A549 (cell line): ENCODE results near the gene WNT7A. TPM values are rescaled to one million over a fixed set of nuclear protein-coding genes. Genes with fewer than 3 reads are reported as not detected.

Experiments
- ATAC-seq, 2 experiments: fragments of 200-7000 bp in 1 of 2; fragments of >200 bp in 1 of 2; cut with Nextera tagmentation in 1 of 2; cut with Tn5 transposase in 1 of 2; 3 replicates each; pipeline versions ENCODE4 v1.8.0 to v1.9.1; 2018 to 2020; ENCODE audit warnings: mild to moderate bottlenecking in 1 of 2, moderate library complexity in 1 of 2
- CTCF ChIA-PET: fragments of 300-600 bp; sonication (Branson Sonifier 250); formaldehyde crosslinking; extraction: SDS; loops from one replicate; lab custom pipeline; 2021; ENCODE audit warnings: antibody characterized with exemption, inconsistent platforms; lab: Yijun Ruan, JAX
- POLR2A ChIA-PET: fragments of 350-600 bp; formaldehyde crosslinking; extraction: SDS; loops from one replicate; lab custom pipeline; 2021; ENCODE audit warnings: antibody characterized with exemption, inconsistent platforms; lab: Yijun Ruan, JAX
- DNase-seq, 2 experiments: peaks; one replicate each; pipeline versions ENCODE4 v3.0.0 to v3.0.0-alpha.2; 2011 to 2016; ENCODE audit warnings: low read depth in 1 of 2, low spot score in 1 of 2
- FAIRE-seq: peaks from 2 replicates; lab custom pipeline; 2011; peaks lifted over from hg19 to GRCh38; lab: Jason Lieb, UNC
- H3K27ac ChIP-seq, 2 experiments: fragments of >200 bp; sonication (Bioruptor Twin); formaldehyde crosslinking; 3 replicates each; pipeline ENCODE4 v1.5.1; 2016 to 2017
- H3K4me1 ChIP-seq: fragments of >200 bp; sonication (Bioruptor Twin); formaldehyde crosslinking; 3 replicates; pipeline ENCODE4 v1.6.1; 2016
- H3K4me2 ChIP-seq: fragments of >200 bp; sonication (Bioruptor Twin); formaldehyde crosslinking; 3 replicates; pipeline ENCODE4 v1.6.1; 2016
- H3K4me3 ChIP-seq: fragments of >200 bp; sonication (Bioruptor Twin); formaldehyde crosslinking; 3 replicates; pipeline ENCODE4 v1.5.1; 2016
- H3K9me3 ChIP-seq: fragments of >200 bp; sonication (Bioruptor Twin); formaldehyde crosslinking; 3 replicates; pipeline ENCODE4 v1.6.1; 2016
- BCL3 ChIP-seq: fragments of >200 bp; sonication (Bioruptor Twin); formaldehyde crosslinking; IDR thresholded peaks from 3 replicates; pipeline ENCODE4 v1.6.1; 2016
- CBX2 ChIP-seq: fragments of 200-600 bp; sonication (generic); IDR thresholded peaks from 2 replicates; pipeline ENCODE4 v1.6.1; 2016; ENCODE audit warnings: low read depth, mild to moderate bottlenecking, borderline replicate concordance
- CEBPB ChIP-seq, 2 experiments: fragments of >200 bp in 1 of 2; sonication (Bioruptor Twin) in 1 of 2; formaldehyde crosslinking in 1 of 2; IDR thresholded peaks; 2 replicates each; pipeline ENCODE4 v1.6.1; 2012 to 2016
- EHF ChIP-seq: fragments of 250-450 bp; sonication (Bioruptor Pico); IDR thresholded peaks from 2 replicates; pipeline ENCODE4 v1.5.0; 2020; ENCODE audit warnings: mild to moderate bottlenecking
- EHMT2 ChIP-seq: fragments of 200-600 bp; sonication (generic); IDR thresholded peaks from 2 replicates; pipeline ENCODE4 v1.6.1; 2016; ENCODE audit warnings: antibody characterized with exemption, low read depth, mild to moderate bottlenecking, moderate library complexity
- EP300 ChIP-seq, 2 experiments: fragments of >200 bp; sonication (Bioruptor Twin); formaldehyde crosslinking; IDR thresholded peaks; 2 replicates in 1 of 2; 3 replicates in 1 of 2; pipeline ENCODE4 v1.6.1; 2016 to 2017
- FOXS1 ChIP-seq: fragments of 250-450 bp; sonication (Bioruptor Pico); IDR thresholded peaks from 2 replicates; pipeline ENCODE4 v1.5.0; 2020; ENCODE audit warnings: mild to moderate bottlenecking, moderate library complexity
- GATA3 ChIP-seq: IDR thresholded peaks from 2 replicates; pipeline ENCODE4 v1.6.1; 2012; ENCODE audit warnings: borderline replicate concordance
- HMGXB4 ChIP-seq: fragments of 250-450 bp; sonication (Bioruptor Pico); IDR thresholded peaks from 2 replicates; pipeline ENCODE4 v1.5.0; 2021; ENCODE audit warnings: mild to moderate bottlenecking, moderate library complexity, borderline replicate concordance
- HOXB13 ChIP-seq: fragments of 250-450 bp; sonication (Bioruptor Pico); IDR thresholded peaks from 2 replicates; pipeline ENCODE4 v1.5.0; 2020; ENCODE audit warnings: low read depth, mild to moderate bottlenecking, moderate library complexity
- HOXB5 ChIP-seq: fragments of 250-450 bp; sonication (Bioruptor Pico); IDR thresholded peaks from 2 replicates; pipeline ENCODE4 v1.5.0; 2020; ENCODE audit warnings: mild to moderate bottlenecking, moderate library complexity
- JUNB ChIP-seq: fragments of >200 bp; sonication (Bioruptor Twin); formaldehyde crosslinking; IDR thresholded peaks from 2 replicates; pipeline ENCODE4 v1.6.1; 2016
- KDM1A ChIP-seq: fragments of 200-600 bp; sonication (generic); IDR thresholded peaks from 2 replicates; pipeline ENCODE4 v1.6.1; 2016; ENCODE audit warnings: low read depth, mild to moderate bottlenecking
- KDM5A ChIP-seq: fragments of 200-600 bp; sonication (generic); IDR thresholded peaks from 2 replicates; pipeline ENCODE4 v1.6.1; 2016; ENCODE audit warnings: antibody characterized with exemption, mild to moderate bottlenecking
- MAX ChIP-seq: IDR thresholded peaks from 2 replicates; pipeline ENCODE4 v1.6.1; 2012
- POLR2A ChIP-seq: IDR thresholded peaks from 2 replicates; pipeline ENCODE4 v1.6.1; 2012; ENCODE audit warnings: mild to moderate bottlenecking, low read length
- RARB ChIP-seq: fragments of 250-450 bp; sonication (Bioruptor Pico); IDR thresholded peaks from 2 replicates; pipeline ENCODE4 v1.8.0; 2021; ENCODE audit warnings: mild to moderate bottlenecking, moderate library complexity
- WGBS: methylation state at CpG from one replicate; pipeline ENCODE4 v1.1.6; 2017; ENCODE audit errors: missing lambda C conversion rate; 5-methylcytosine and 5-hydroxymethylcytosine counted together
- polyA plus RNA-seq, 4 experiments: library from polyadenylated mRNA; depleted of rRNA in 3 of 4; stranded (reverse); fragments of >200 nt; fragmentation: RNase III in 1 of 4; extraction: RNeasy Plus Mini Kit Qiagen cat#74134 plus additional on column Dnase treatment in 1 of 4; gene quantifications; 2 replicates in 3 of 4; 3 replicates in 1 of 4; pipeline ENCODE4 v1.2.3, GENCODE V29; 2011 to 2017
- TF ChIP-seq, protein P1 (sequence below): fragments of >200 bp; sonication (Bioruptor Twin); formaldehyde crosslinking; IDR thresholded peaks from 3 replicates; pipeline ENCODE4 v1.5.1; 2016
- TF ChIP-seq, protein P2 (sequence below): fragments of 250-450 bp; sonication (Bioruptor Pico); IDR thresholded peaks from 2 replicates; pipeline ENCODE4 v1.5.0; 2020; ENCODE audit warnings: low read depth, mild to moderate bottlenecking, moderate library complexity
- TF ChIP-seq, protein P3 (sequence below): IDR thresholded peaks from 2 replicates; pipeline ENCODE4 v1.6.1; 2012; ENCODE audit warnings: low read depth, borderline replicate concordance

The WNT7A gene
- polyA plus RNA-seq, 2 of the 4 experiments (the other 2 are of a cell fraction): 0.03 TPM

GRCh38 chr3:13868844-13869724, 10.8 kb downstream of the WNT7A start:
- ChIA-PET CTCF (no interaction called here), POLR2A (no interaction called here)
- 0 out of 3 replicates have a peak, but pooled peaks cover 8% of the 10 kb centered on the region for H3K9me3 ChIP-seq
- no peaks in the 10 kb centered on the region for H3K4me1 ChIP-seq
- H3K27ac ChIP-seq: no peak overlapping the region
- no peak for FAIRE-seq
- no peak for TF ChIP-seq HOXB5 (CRISPR knock-in tag)
- no peak for TF ChIP-seq RARB (CRISPR knock-in tag)
- TF ChIP-seq, protein P1, sequence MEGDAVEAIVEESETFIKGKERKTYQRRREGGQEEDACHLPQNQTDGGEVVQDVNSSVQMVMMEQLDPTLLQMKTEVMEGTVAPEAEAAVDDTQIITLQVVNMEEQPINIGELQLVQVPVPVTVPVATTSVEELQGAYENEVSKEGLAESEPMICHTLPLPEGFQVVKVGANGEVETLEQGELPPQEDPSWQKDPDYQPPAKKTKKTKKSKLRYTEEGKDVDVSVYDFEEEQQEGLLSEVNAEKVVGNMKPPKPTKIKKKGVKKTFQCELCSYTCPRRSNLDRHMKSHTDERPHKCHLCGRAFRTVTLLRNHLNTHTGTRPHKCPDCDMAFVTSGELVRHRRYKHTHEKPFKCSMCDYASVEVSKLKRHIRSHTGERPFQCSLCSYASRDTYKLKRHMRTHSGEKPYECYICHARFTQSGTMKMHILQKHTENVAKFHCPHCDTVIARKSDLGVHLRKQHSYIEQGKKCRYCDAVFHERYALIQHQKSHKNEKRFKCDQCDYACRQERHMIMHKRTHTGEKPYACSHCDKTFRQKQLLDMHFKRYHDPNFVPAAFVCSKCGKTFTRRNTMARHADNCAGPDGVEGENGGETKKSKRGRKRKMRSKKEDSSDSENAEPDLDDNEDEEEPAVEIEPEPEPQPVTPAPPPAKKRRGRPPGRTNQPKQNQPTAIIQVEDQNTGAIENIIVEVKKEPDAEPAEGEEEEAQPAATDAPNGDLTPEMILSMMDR: no peak
- no peak overlapping the region for H3K4me3 ChIP-seq
- ATAC-seq: no peak
- no peak overlapping the region for H3K4me2 ChIP-seq
- WGBS: 3% methylated on average over 2 of the region's 2 CpGs
- no peak for DNase-seq

GRCh38 chr3:13867732-13868131, 12.1 kb downstream of the WNT7A start:
- Histone ChIP-seq H3K27ac (no peak overlapping the region), H3K4me3 (no peak overlapping the region), H3K4me2 (no peak overlapping the region), H3K9me3 (0 out of 3 replicates have a peak, but pooled peaks cover 8% of the 10 kb centered on the region), H3K4me1 (no peaks in the 10 kb centered on the region)
- ATAC-seq (no peak), DNase-seq (no peak), FAIRE-seq (no peak)
- TF ChIP-seq EP300 (IDR thresholded peaks at IDR 0.05) (no peak), JUNB (no peak), EHMT2 (no peak), CBX2 (no peak), HOXB13 (CRISPR knock-in tag) (no peak), KDM1A (no peak), BCL3 (no peak), GATA3 (no peak), FOXS1 (CRISPR knock-in tag) (no peak), KDM5A (no peak), HMGXB4 (no peak), EHF (CRISPR knock-in tag) (no peak), MAX (no peak), POLR2A (no peak), CEBPB (IDR thresholded peaks at IDR 0.05) (no peak)
- TF ChIP-seq, protein P2, sequence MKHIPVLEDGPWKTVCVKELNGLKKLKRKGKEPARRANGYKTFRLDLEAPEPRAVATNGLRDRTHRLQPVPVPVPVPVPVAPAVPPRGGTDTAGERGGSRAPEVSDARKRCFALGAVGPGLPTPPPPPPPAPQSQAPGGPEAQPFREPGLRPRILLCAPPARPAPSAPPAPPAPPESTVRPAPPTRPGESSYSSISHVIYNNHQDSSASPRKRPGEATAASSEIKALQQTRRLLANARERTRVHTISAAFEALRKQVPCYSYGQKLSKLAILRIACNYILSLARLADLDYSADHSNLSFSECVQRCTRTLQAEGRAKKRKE (CRISPR knock-in tag): no peak
- TF ChIP-seq, protein P1: no peak
- TF ChIP-seq, protein P3, sequence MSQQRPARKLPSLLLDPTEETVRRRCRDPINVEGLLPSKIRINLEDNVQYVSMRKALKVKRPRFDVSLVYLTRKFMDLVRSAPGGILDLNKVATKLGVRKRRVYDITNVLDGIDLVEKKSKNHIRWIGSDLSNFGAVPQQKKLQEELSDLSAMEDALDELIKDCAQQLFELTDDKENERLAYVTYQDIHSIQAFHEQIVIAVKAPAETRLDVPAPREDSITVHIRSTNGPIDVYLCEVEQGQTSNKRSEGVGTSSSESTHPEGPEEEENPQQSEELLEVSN: no peak
- POLR2A ChIA-PET: no interaction called here
- CTCF ChIA-PET: interaction anchor here (0.7 kb wide), 1 partner anchor 210 kb away, joined by 3 read pairs; no protein-coding TSS in a partner anchor
- 53% methylated on average over 3 of the region's 3 CpGs for WGBS
